ENCODE measurements around the gene GALNT2. TPM values are rescaled to one million over a fixed set of nuclear protein-coding genes. Genes with fewer than 3 reads are reported as not detected.

The GALNT2 gene
- total and polyA plus RNA-seq, 2 of the 4 experiments (the other 2 are of a cell fraction) = 50.4 to 189 TPM

DNA sequence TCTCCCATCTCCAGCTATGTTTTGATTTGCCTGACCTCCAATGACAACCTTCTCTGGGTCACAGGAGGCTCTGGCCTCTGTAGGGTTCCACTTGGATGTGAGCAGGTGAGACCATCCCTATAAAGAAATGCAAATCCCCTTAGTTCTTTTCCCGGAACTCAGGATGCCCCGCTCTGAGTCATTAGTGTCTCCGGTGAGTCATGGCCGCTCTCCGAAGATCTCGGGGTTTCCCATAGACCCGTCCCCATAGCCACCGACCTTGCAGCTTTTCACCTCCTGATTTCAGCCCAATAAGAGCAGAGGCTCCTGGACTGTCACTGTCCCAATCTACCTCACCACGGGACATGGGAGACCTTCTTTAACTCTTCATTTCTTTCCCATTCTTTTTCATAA is 260.9 kb downstream of the GALNT2 start:
- Histone ChIP-seq H3K18ac (ENCODE audit: low read depth, low read length) (no peak overlapping the region), H3K9me1 (ENCODE audit: insufficient read depth, low read length) (no peaks in the 10 kb centered on the region), H2BK5ac (ENCODE audit: low read depth, low read length, poor library complexity, severe bottlenecking) (no peak overlapping the region), H4K8ac (ENCODE audit: low read depth in 2 of 2, low read length in 2 of 2) (no peak overlapping the region), H3K36me3 (ENCODE audit: control insufficient read depth, insufficient read depth, low read length) (no peaks in the 10 kb centered on the region), H3K79me1 (ENCODE audit: low read depth in 1 of 2, low read length in 2 of 2) (no peaks in the 10 kb centered on the region), H3K9me3 (ENCODE audit: control insufficient read depth, insufficient read depth, low read length) (no peaks in the 10 kb centered on the region), H2BK20ac (ENCODE audit: low read depth, low read length) (no peak overlapping the region), H3K9ac (ENCODE audit: low read depth, low read length) (no peak overlapping the region), H3K14ac (replicated peaks; ENCODE audit: low read depth, low read length) (no peak overlapping the region), H3K23ac (ENCODE audit: low read depth, low read length) (no peak overlapping the region), H3K4ac (ENCODE audit: low read depth, low read length) (no peak overlapping the region), H2BK120ac (ENCODE audit: low read depth, low read length) (no peak overlapping the region), H3K4me1 (ENCODE audit: control insufficient read depth, insufficient read depth, low read length) (no peaks in the 10 kb centered on the region), H3K4me2 (ENCODE audit: low read depth, low read length) (no peak overlapping the region), H2AK5ac (ENCODE audit: low read depth, low read length) (no peak overlapping the region), H3K4me3 (ENCODE audit: insufficient read depth, low read depth, low read length) (no peak overlapping the region), H4K5ac (ENCODE audit: low read depth, low read length) (no peak overlapping the region), H4K20me1 (ENCODE audit: insufficient read depth, low read length) (no peaks in the 10 kb centered on the region), H4K91ac (ENCODE audit: insufficient read depth, low read depth, low read length) (no peak overlapping the region), H2BK15ac (ENCODE audit: low read depth, low read length) (no peak overlapping the region), H3K27me3 (ENCODE audit: control insufficient read depth, insufficient read depth, low read length) (no peaks in the 10 kb centered on the region), H3K27ac (ENCODE audit: insufficient read depth, low read length) (no peak overlapping the region), H3K56ac (ENCODE audit: extremely low read depth, insufficient read depth, low read length) (no peak overlapping the region), H2AFZ (replicated peaks; ENCODE audit: low read length, poor library complexity) (no peak overlapping the region), H2AK9ac (replicated peaks; ENCODE audit: low read depth, low read length, poor library complexity) (no peak overlapping the region)
- ATAC-seq (ENCODE audit: low read depth) (no peak), DNase-seq (no peak)
- WGBS, 2 experiments (ENCODE audit: extremely low coverage in 2 of 2, insufficient read length in 1 of 2) = 81% methylated on average over 7 of the region's 9 CpGs; no CpG with 5 or more reads in 1 of the 2 experiments
- BruUV-seq (replicated peaks) = no TSS peak
- POLR2A ChIA-PET (ENCODE audit: unreplicated experiment) = no interaction called here
- dilution Hi-C loops (cut with HindIII; ENCODE audit: low sequenced_read_pairs, unreplicated experiment) (no loop called here), intact Hi-C loops (cut with micrococcal nuclease) (no loop called here), in situ Hi-C loops (cut with MboI; ENCODE audit: low sequenced_read_pairs) (no loop called here)
- CTCF ChIA-PET = no interaction called here
- TF ChIP-seq CHD1 (IDR thresholded peaks at IDR 0.05; ENCODE audit: low read depth, low read length) (no peak), MAFK (IDR thresholded peaks at IDR 0.05; ENCODE audit: low read depth, low read length) (no peak), BHLHE40 (IDR thresholded peaks at IDR 0.05; ENCODE audit: low read depth, low read length) (no peak), MAZ (IDR thresholded peaks at IDR 0.05; ENCODE audit: borderline replicate concordance, low read depth, low read length) (no peak), CEBPB (IDR thresholded peaks at IDR 0.05; ENCODE audit: low read depth, low read length) (no peak), NFE2L2 (IDR thresholded peaks at IDR 0.05; ENCODE audit: low read depth, low read length) (no peak), RFX5 (IDR thresholded peaks at IDR 0.05; ENCODE audit: low read depth, low read length) (no peak), RAD21 (IDR thresholded peaks at IDR 0.05; ENCODE audit: low read length) (no peak), FOS (IDR thresholded peaks at IDR 0.05; ENCODE audit: low read depth, low read length) (no peak), MXI1 (IDR thresholded peaks at IDR 0.05; ENCODE audit: borderline replicate concordance, low read depth, low read length) (no peak), RCOR1 (IDR thresholded peaks at IDR 0.05; ENCODE audit: insufficient replicate concordance, low read length) (no peak), POLR2A (IDR thresholded peaks at IDR 0.05; ENCODE audit: low read depth, low read length) (no peak), SMC3 (IDR thresholded peaks at IDR 0.05; ENCODE audit: low read depth, low read length) (no peak)
- TF ChIP-seq, protein P1, sequence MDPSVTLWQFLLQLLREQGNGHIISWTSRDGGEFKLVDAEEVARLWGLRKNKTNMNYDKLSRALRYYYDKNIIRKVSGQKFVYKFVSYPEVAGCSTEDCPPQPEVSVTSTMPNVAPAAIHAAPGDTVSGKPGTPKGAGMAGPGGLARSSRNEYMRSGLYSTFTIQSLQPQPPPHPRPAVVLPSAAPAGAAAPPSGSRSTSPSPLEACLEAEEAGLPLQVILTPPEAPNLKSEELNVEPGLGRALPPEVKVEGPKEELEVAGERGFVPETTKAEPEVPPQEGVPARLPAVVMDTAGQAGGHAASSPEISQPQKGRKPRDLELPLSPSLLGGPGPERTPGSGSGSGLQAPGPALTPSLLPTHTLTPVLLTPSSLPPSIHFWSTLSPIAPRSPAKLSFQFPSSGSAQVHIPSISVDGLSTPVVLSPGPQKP (IDR thresholded peaks at IDR 0.05; ENCODE audit: borderline replicate concordance, low read depth, low read length) = no peak
- TF ChIP-seq, protein P2, sequence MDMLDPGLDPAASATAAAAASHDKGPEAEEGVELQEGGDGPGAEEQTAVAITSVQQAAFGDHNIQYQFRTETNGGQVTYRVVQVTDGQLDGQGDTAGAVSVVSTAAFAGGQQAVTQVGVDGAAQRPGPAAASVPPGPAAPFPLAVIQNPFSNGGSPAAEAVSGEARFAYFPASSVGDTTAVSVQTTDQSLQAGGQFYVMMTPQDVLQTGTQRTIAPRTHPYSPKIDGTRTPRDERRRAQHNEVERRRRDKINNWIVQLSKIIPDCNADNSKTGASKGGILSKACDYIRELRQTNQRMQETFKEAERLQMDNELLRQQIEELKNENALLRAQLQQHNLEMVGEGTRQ (IDR thresholded peaks at IDR 0.05; ENCODE audit: low read depth, low read length) = no peak
- TF ChIP-seq, protein P3, sequence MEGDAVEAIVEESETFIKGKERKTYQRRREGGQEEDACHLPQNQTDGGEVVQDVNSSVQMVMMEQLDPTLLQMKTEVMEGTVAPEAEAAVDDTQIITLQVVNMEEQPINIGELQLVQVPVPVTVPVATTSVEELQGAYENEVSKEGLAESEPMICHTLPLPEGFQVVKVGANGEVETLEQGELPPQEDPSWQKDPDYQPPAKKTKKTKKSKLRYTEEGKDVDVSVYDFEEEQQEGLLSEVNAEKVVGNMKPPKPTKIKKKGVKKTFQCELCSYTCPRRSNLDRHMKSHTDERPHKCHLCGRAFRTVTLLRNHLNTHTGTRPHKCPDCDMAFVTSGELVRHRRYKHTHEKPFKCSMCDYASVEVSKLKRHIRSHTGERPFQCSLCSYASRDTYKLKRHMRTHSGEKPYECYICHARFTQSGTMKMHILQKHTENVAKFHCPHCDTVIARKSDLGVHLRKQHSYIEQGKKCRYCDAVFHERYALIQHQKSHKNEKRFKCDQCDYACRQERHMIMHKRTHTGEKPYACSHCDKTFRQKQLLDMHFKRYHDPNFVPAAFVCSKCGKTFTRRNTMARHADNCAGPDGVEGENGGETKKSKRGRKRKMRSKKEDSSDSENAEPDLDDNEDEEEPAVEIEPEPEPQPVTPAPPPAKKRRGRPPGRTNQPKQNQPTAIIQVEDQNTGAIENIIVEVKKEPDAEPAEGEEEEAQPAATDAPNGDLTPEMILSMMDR (conservative IDR thresholded peaks at IDR 0.05; ENCODE audit: low read depth, low read length) = no peak

Data from IMR-90 (cell line).